Activated CD4-positive, alpha-beta memory T cell treated with anti-CD3 and anti-CD28 coated beads for 36 hours (primary cell): ENCODE measurements around the gene RNF125. TPM values are rescaled to one million over a fixed set of nuclear protein-coding genes. Genes with fewer than 3 reads are reported as not detected.
"Not testable (repeated sequence)": the region's sequence is repeated elsewhere in the genome, so short reads cannot be mapped to it uniquely, and the experiment has no call there.

Source experiments
- CTCF ChIA-PET: fragments of 350-600 bp; sonication (Branson Sonifier 250); formaldehyde crosslinking; loops from one replicate; lab custom pipeline; 2021; ENCODE audit warnings: antibody characterized with exemption, inconsistent platforms; lab: Charles Lee
- POLR2A ChIA-PET: fragments of 350-600 bp; sonication (Branson Sonifier 250); formaldehyde crosslinking; loops from one replicate; lab custom pipeline; 2021; ENCODE audit warnings: antibody characterized with exemption; lab: Charles Lee
- DNase-seq: peaks from one replicate; pipeline ENCODE4 v3.0.0-alpha.2; 2020
- H3K27ac Mint-ChIP-seq: one replicate; pipeline ENCODE4 v1.8.0; 2021; ENCODE audit warnings: mixed read lengths
- H3K27me3 Mint-ChIP-seq: one replicate; pipeline ENCODE4 v1.8.0; 2021; ENCODE audit warnings: mixed read lengths
- H3K36me3 Mint-ChIP-seq: one replicate; pipeline ENCODE4 v1.8.0; 2021; ENCODE audit warnings: mixed read lengths
- H3K4me1 Mint-ChIP-seq: one replicate; pipeline ENCODE4 v1.8.0; 2021; ENCODE audit warnings: low read depth, mixed read lengths
- H3K4me3 Mint-ChIP-seq: one replicate; pipeline ENCODE4 v1.8.0; 2021; ENCODE audit warnings: mild to moderate bottlenecking, mixed read lengths
- H3K9me3 Mint-ChIP-seq: one replicate; pipeline ENCODE4 v1.8.0; 2021; ENCODE audit warnings: mixed read lengths
- intact Hi-C: fragments of 100-400 bp; cut with micrococcal nuclease; formaldehyde crosslinking; loops from one replicate; pipeline ENCODE4 v1.15.1; 2023
- total RNA-seq, 2 experiments: library from RNA; stranded (reverse); gene quantifications; one replicate each; pipeline ENCODE4 v1.2.3, GENCODE V29; 2021

Gene RNF125
- total RNA-seq, 2 experiments from 2014 or later: 36.8 to 37.6 TPM

- ChIA-PET POLR2A (no interaction called here), CTCF (interaction anchor here (0.8 kb wide), 1 partner anchor 18 kb away, joined by 3 read pairs; no protein-coding TSS in a partner anchor)
- Mint-ChIP-seq H3K36me3 (no peaks in the 10 kb centered on the region), H3K27me3 (no peaks in the 10 kb centered on the region), H3K4me1 (no peaks in the 10 kb centered on the region), H3K27ac (no peak overlapping the region), H3K4me3 (no peak overlapping the region), H3K9me3 (no peaks in the 10 kb centered on the region)
- no peak for DNase-seq
- intact Hi-C loops: no loop called here
Observed at GRCh38 chr18:31996007-31996406, 22.6 kb upstream of the RNF125 start.

- ChIA-PET POLR2A (no interaction called here), CTCF (no interaction called here)
- no peak for DNase-seq
- H3K36me3 Mint-ChIP-seq: no peaks in the 10 kb centered on the region
- no peak overlapping the region for H3K27ac Mint-ChIP-seq
- H3K4me3 Mint-ChIP-seq: no peak overlapping the region
- no peaks in the 10 kb centered on the region for H3K9me3 Mint-ChIP-seq
- no peaks in the 10 kb centered on the region for H3K4me1 Mint-ChIP-seq
- intact Hi-C loops: no loop called here
- H3K27me3 Mint-ChIP-seq: no peaks in the 10 kb centered on the region
Observed at GRCh38 chr18:31998880-31999412, 19.7 kb upstream of the RNF125 start.

GRCh38 chr18:32001141-32001540, 17.5 kb upstream of the RNF125 start:
- H3K4me3 Mint-ChIP-seq, intact Hi-C loops, H3K9me3 Mint-ChIP-seq, H3K36me3 Mint-ChIP-seq, DNase-seq, H3K27me3 Mint-ChIP-seq, POLR2A ChIA-PET, H3K27ac Mint-ChIP-seq, H3K4me1 Mint-ChIP-seq, CTCF ChIA-PET: not testable (repeated sequence)

DNA sequence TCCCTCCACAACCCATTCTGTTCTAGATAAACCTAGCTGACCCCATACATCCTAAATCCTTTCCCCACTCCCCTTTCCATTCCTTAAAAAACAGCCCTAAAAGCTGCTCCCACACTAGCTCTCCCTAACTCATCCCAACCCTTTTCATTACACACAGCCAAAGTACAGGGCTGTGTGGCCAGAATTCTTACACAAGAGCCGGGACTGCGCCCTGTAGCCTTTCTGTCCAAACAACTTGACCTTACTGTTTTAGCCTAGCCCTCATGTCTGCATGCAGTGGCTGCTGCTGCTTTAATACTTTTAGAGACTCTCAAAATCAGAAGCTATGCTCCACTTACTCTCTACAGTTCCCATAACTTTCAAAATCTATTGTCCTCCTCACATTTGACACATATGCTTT, 14.8 kb upstream of the RNF125 start:
- CTCF ChIA-PET, H3K9me3 Mint-ChIP-seq, H3K27ac Mint-ChIP-seq, H3K27me3 Mint-ChIP-seq, H3K4me3 Mint-ChIP-seq, H3K36me3 Mint-ChIP-seq, H3K4me1 Mint-ChIP-seq, intact Hi-C loops, DNase-seq: not testable (repeated sequence)
- POLR2A ChIA-PET: interaction anchor here (0.6 kb wide), 1 partner anchor 62 kb away, joined by 3 read pairs; no protein-coding TSS in a partner anchor

DNA sequence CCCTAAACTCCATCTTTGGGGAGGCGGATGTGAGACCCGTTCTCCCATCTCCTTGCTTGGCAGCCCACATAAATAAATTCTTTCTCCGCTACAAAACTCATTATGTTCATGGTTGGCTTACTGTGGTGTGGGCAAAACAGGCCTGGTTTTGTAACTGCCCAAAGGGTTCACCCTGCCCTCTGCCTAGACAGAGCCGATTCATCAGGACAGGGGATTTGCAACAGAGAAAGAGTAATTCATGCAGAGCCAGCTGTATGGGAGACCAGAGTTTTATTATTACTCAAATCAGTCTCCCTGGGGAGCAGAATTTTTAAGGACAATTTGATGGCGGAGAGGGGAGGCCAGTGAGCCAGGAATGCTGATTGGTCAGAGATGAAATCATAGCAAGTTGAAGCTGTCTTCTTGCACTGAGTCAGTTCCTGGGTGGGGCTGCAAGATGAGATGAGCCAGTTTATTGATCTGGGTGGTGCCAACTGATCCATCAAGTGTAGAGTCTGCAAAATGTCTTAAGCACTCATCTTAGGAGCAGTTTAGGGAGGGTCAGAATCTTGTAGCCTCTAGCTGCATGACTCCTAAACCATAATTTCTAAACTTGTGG, 8.4 kb upstream of the RNF125 start:
- DNase-seq: peak; percentile 40

GRCh38 chr18:32011193-32011592, 7.4 kb upstream of the RNF125 start:
- no peak overlapping the region for H3K27ac Mint-ChIP-seq
- peaks cover 16% of the 10 kb centered on the region for H3K4me1 Mint-ChIP-seq
- ChIA-PET CTCF (interaction anchor here (1.6 kb wide), 1 partner anchor 61 kb away, joined by 3 read pairs; no protein-coding TSS in a partner anchor), POLR2A (no interaction called here)
- no peaks in the 10 kb centered on the region for H3K36me3 Mint-ChIP-seq
- no peaks in the 10 kb centered on the region for H3K9me3 Mint-ChIP-seq
- no peak overlapping the region for H3K4me3 Mint-ChIP-seq
- H3K27me3 Mint-ChIP-seq: no peaks in the 10 kb centered on the region
- intact Hi-C loops: no loop called here
- DNase-seq: no peak

More for the DNA sequence above, 8.4 kb upstream of the RNF125 start:
- intact Hi-C loops: no loop called here
- Mint-ChIP-seq H3K4me3 (no peak overlapping the region), H3K4me1 (peaks cover 11% of the 10 kb centered on the region), H3K27me3 (no peaks in the 10 kb centered on the region), H3K27ac (no peak overlapping the region), H3K9me3 (no peaks in the 10 kb centered on the region), H3K36me3 (no peaks in the 10 kb centered on the region)
- ChIA-PET POLR2A (no interaction called here), CTCF (interaction anchor here (1.6 to 1.8 kb wide), 2 partner anchors 8 to 62 kb away, joined by 3 to 5 read pairs; partner anchors contain the start of gene RNF125)

- peak; percentile 68 for DNase-seq
- Mint-ChIP-seq H3K4me1 (peaks cover 43% of the 10 kb centered on the region), H3K9me3 (no peaks in the 10 kb centered on the region), H3K27ac (peak overlapping the region; percentile 97), H3K36me3 (peaks cover 19% of the 10 kb centered on the region), H3K27me3 (no peaks in the 10 kb centered on the region), H3K4me3 (peak overlapping the region; percentile 100)
- intact Hi-C loops: loop anchor here (1.0 kb wide), 1 partner anchor 55 kb away; no protein-coding TSS in a partner anchor
- CTCF ChIA-PET: interaction anchor here (0.6 to 3.2 kb wide), 20 partner anchors 8 to 321 kb away, joined by 3 to 34 read pairs (median 4); partner anchors contain the start of genes RNF138 and TRAPPC8
- POLR2A ChIA-PET: interaction anchor here (0.6 to 3.7 kb wide), 19 partner anchors 8 to 361 kb away, joined by 3 to 44 read pairs (median 6); partner anchors contain the start of genes RNF138 and TRAPPC8
Observed at GRCh38 chr18:32019251-32019948, 775 bp downstream of the RNF125 start.

GRCh38 chr18:32019949-32020625, 1.5 kb downstream of the RNF125 start:
- H3K9me3 Mint-ChIP-seq, H3K27me3 Mint-ChIP-seq: not testable (repeated sequence)
- Mint-ChIP-seq H3K27ac (peak overlapping the region; percentile 97), H3K36me3 (peaks cover 19% of the 10 kb centered on the region), H3K4me3 (peak overlapping the region; percentile 100), H3K4me1 (peaks cover 49% of the 10 kb centered on the region)
- intact Hi-C loops: loop anchor here (1.0 kb wide), 1 partner anchor 54 kb away; no protein-coding TSS in a partner anchor
- ChIA-PET POLR2A (interaction anchor here (0.7 to 3.7 kb wide), 15 partner anchors 8 to 95 kb away, joined by 3 to 44 read pairs (median 14); partner anchors contain the start of genes RNF138 and TRAPPC8), CTCF (interaction anchor here (0.7 to 3.2 kb wide), 18 partner anchors 8 to 111 kb away, joined by 3 to 34 read pairs (median 5); partner anchors contain the start of genes RNF138 and TRAPPC8)
- peak; percentile 79 for DNase-seq

DNA sequence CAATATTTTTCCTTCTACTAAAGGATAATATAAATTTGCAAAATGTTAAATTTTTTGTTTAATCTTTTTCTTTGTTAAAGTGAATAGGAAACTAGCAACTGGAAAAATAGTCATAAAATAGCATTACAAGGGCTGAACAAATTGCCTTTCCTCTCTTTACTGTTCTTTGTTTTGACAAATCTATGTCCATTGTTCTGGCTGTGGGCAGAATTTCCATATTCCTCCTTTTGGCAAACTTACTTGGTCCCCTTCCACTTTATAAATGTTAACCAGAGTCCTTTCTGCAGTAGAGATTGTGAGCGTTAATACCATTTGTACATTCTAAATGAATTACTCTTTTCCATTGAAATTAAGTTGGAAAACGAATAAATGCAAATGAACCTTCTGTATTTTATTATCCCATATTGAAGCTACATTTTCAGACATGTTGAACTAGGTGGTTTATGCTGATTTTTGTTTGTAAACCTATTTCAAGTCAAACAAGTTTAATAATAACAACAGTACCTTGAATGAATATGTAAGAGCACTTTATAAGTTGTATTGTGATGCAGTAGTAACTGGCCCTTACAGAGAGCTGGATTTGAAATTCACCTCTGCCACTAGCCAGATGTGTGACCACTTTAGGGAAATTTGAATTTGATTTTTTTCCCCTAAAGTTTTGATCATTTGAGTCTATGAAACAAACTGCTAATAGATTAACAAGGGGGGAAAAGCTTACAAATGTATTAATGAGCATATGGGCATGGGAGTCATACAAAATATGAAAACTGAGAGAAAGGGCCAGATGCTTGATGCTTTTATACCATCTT, 3.3 kb downstream of the RNF125 start:
- H3K9me3 Mint-ChIP-seq: no peaks in the 10 kb centered on the region
- peak overlapping the region; percentile 52 for H3K27ac Mint-ChIP-seq
- H3K36me3 Mint-ChIP-seq: peaks cover 19% of the 10 kb centered on the region
- no peaks in the 10 kb centered on the region for H3K27me3 Mint-ChIP-seq
- ChIA-PET CTCF (interaction anchor here (1.5 to 2.4 kb wide), 3 partner anchors 15 to 50 kb away, joined by 4 to 10 read pairs (median 7); no protein-coding TSS in a partner anchor), POLR2A (interaction anchor here (1.6 to 3.5 kb wide), 2 partner anchors 28 to 70 kb away, joined by 6 to 36 read pairs; partner anchors contain the start of gene RNF138)
- DNase-seq: no peak
- H3K4me1 Mint-ChIP-seq: peaks cover 58% of the 10 kb centered on the region
- intact Hi-C loops: no loop called here
- peak overlapping the region; percentile 48 for H3K4me3 Mint-ChIP-seq

GRCh38 chr18:32025744-32026143, 7.1 kb downstream of the RNF125 start:
- H3K9me3 Mint-ChIP-seq: no peaks in the 10 kb centered on the region
- H3K36me3 Mint-ChIP-seq: peaks cover 24% of the 10 kb centered on the region
- peak overlapping the region; percentile 75 for H3K27ac Mint-ChIP-seq
- peaks cover 80% of the 10 kb centered on the region for H3K4me1 Mint-ChIP-seq
- intact Hi-C loops: no loop called here
- H3K4me3 Mint-ChIP-seq: no peak overlapping the region
- ChIA-PET CTCF (no interaction called here), POLR2A (interaction anchor here (0.6 to 1.2 kb wide), 2 partner anchors 15 to 25 kb away, joined by 5 read pairs; no protein-coding TSS in a partner anchor)
- DNase-seq: no peak
- H3K27me3 Mint-ChIP-seq: no peaks in the 10 kb centered on the region
